Caco-2 (cell line): ENCODE results near the gene TRPM2. TPM values are rescaled to one million over a fixed set of nuclear protein-coding genes. Genes with fewer than 3 reads are reported as not detected.
A peak's percentile ranks its signal among the peaks of the same experiment; 100 is the strongest.

Experiments
- BruUV-seq: library from RNA; stranded (reverse); fragments of 400-500 nt; replicated peaks from 2 replicates; lab custom pipeline; 2021; lab: Mats Ljungman, UMichigan
- CTCF ChIA-PET: fragments of 300-600 bp; sonication (Branson Sonifier 250); formaldehyde crosslinking; loops from one replicate; lab custom pipeline; 2022; ENCODE audit warnings: antibody characterized with exemption; lab: Charles Lee
- POLR2A ChIA-PET: fragments of 300-600 bp; sonication (Branson Sonifier 250); formaldehyde crosslinking; loops from one replicate; lab custom pipeline; 2022; ENCODE audit warnings: antibody characterized with exemption; lab: Charles Lee
- DNase-seq, 2 experiments: peaks; one replicate each; pipeline versions ENCODE4 v3.0.0 to v3.0.0-alpha.2; 2020 to 2022
- H3K27me3 ChIP-seq: replicated peaks from 2 replicates; pipeline ENCODE4 v1.6.0; 2011; ENCODE audit warnings: low read length; ENCODE audit not compliant: control insufficient read depth, insufficient read depth
- H3K36me3 ChIP-seq: 2 replicates; pipeline ENCODE4 v1.5.1; 2011; ENCODE audit warnings: low read length; ENCODE audit not compliant: control insufficient read depth, insufficient read depth
- H3K4me1 ChIP-seq: fragments of 250-450 bp; sonication (Bioruptor Pico); 2 replicates; pipeline ENCODE4 v1.5.1; 2020; ENCODE audit warnings: mild to moderate bottlenecking
- H3K4me3 ChIP-seq: 2 replicates; pipeline ENCODE4 v1.5.1; 2011; ENCODE audit warnings: low read depth, mild to moderate bottlenecking, control low read depth, low read length
- H3K9me3 ChIP-seq: fragments of 250-450 bp; sonication (Bioruptor Pico); 2 replicates; pipeline ENCODE4 v1.5.1; 2020; ENCODE audit warnings: mild to moderate bottlenecking, moderate library complexity
- H3K27ac Mint-ChIP-seq: one replicate; pipeline ENCODE4 v1.8.0; 2022; ENCODE audit warnings: mixed read lengths; ENCODE audit not compliant: unreplicated experiment
- H3K27me3 Mint-ChIP-seq: one replicate; pipeline ENCODE4 v1.8.0; 2022; ENCODE audit warnings: mixed read lengths; ENCODE audit not compliant: insufficient read depth, unreplicated experiment
- H3K36me3 Mint-ChIP-seq: one replicate; pipeline ENCODE4 v1.8.0; 2022; ENCODE audit warnings: mild to moderate bottlenecking, mixed read lengths; ENCODE audit not compliant: insufficient read depth, unreplicated experiment
- H3K4me1 Mint-ChIP-seq: one replicate; pipeline ENCODE4 v1.8.0; 2022; ENCODE audit warnings: low read depth, mixed read lengths; ENCODE audit not compliant: unreplicated experiment
- H3K4me3 Mint-ChIP-seq: one replicate; pipeline ENCODE4 v1.8.0; 2022; ENCODE audit warnings: mild to moderate bottlenecking, moderate library complexity, mixed read lengths; ENCODE audit not compliant: unreplicated experiment
- H3K9me3 Mint-ChIP-seq: one replicate; pipeline ENCODE4 v1.8.0; 2022; ENCODE audit warnings: mixed read lengths; ENCODE audit not compliant: unreplicated experiment
- CTCF ChIP-seq, 2 experiments: fragments of 200-600 bp in 1 of 2; IDR thresholded peaks; 1 replicate in 1 of 2; 2 replicates in 1 of 2; pipeline versions ENCODE4 v1.5.1 to v1.8.0; 2011 to 2022; ENCODE audit warnings: antibody characterized with exemption in 1 of 2, control low read depth in 1 of 2, inconsistent platforms in 1 of 2, low read depth in 1 of 2, low read length in 1 of 2, mild to moderate bottlenecking in 1 of 2, moderate library complexity in 1 of 2; ENCODE audit not compliant: insufficient read depth in 1 of 2, severe bottlenecking in 1 of 2, unreplicated experiment in 1 of 2
- intact Hi-C: fragments of 100-400 bp; cut with micrococcal nuclease; formaldehyde crosslinking; loops from one replicate; pipeline ENCODE4 v1.10.0; 2022; ENCODE audit not compliant: unreplicated experiment
- total RNA-seq: library from RNA; stranded (reverse); gene quantifications from 2 replicates; pipeline ENCODE4 v1.2.3, GENCODE V29; 2022

TRPM2 gene
- total RNA-seq, 1 experiment from 2014 or later, result 0.20 TPM

GRCh38 chr21:44439211-44439600 lies 85.8 kb downstream of the TRPM2 start:
- no TSS peak for BruUV-seq
- no peaks in the 10 kb centered on the region for H3K36me3 Mint-ChIP-seq
- no peak overlapping the region for H3K4me3 Mint-ChIP-seq
- POLR2A ChIA-PET, result no interaction called here
- intact Hi-C loops, result no loop called here
- peak in 1 of 2 experiments; percentile 17 for DNase-seq
- no peaks in the 10 kb centered on the region for H3K27me3 Mint-ChIP-seq
- no peaks in the 10 kb centered on the region for H3K36me3 ChIP-seq
- no peaks in the 10 kb centered on the region for H3K4me1 ChIP-seq
- H3K4me1 Mint-ChIP-seq, result no peaks in the 10 kb centered on the region
- H3K4me3 ChIP-seq, result no peak overlapping the region
- no peak overlapping the region for H3K27ac Mint-ChIP-seq
- CTCF ChIA-PET, result no interaction called here
- H3K9me3 ChIP-seq, result no peaks in the 10 kb centered on the region
- peak in 1 of 2 experiments; percentile 27 for TF ChIP-seq CTCF (IDR thresholded peaks at IDR 0.05; ENCODE audit: insufficient read depth in 1 of 2, low read depth in 1 of 2, low read length in 1 of 2, severe bottlenecking in 1 of 2, unreplicated experiment in 1 of 2)
- H3K27me3 ChIP-seq, result no peaks in the 10 kb centered on the region
- H3K9me3 Mint-ChIP-seq, result no peaks in the 10 kb centered on the region

- Histone ChIP-seq H3K4me1 (no peaks in the 10 kb centered on the region), H3K4me3 (no peak overlapping the region), H3K27me3 (no peaks in the 10 kb centered on the region), H3K36me3 (no peaks in the 10 kb centered on the region), H3K9me3 (no peaks in the 10 kb centered on the region)
- intact Hi-C loops, result no loop called here
- Mint-ChIP-seq H3K27me3 (no peaks in the 10 kb centered on the region), H3K4me1 (no peaks in the 10 kb centered on the region), H3K9me3 (no peaks in the 10 kb centered on the region), H3K36me3 (no peaks in the 10 kb centered on the region), H3K4me3 (no peak overlapping the region), H3K27ac (no peak overlapping the region)
- no TSS peak for BruUV-seq
- POLR2A ChIA-PET, result no interaction called here
- TF ChIP-seq CTCF (IDR thresholded peaks at IDR 0.05; ENCODE audit: insufficient read depth in 1 of 2, low read depth in 1 of 2, low read length in 1 of 2, severe bottlenecking in 1 of 2, unreplicated experiment in 1 of 2), result no peak
- DNase-seq, result peak in 1 of 2 experiments; percentile 21
- CTCF ChIA-PET, result interaction anchor here (0.9 kb wide), 1 partner anchor 10 kb away, joined by 7 read pairs; no protein-coding TSS in a partner anchor
Observed at GRCh38 chr21:44440241-44441040, 87.0 kb downstream of the TRPM2 start.

- no TSS peak for BruUV-seq
- no peaks in the 10 kb centered on the region for H3K4me1 Mint-ChIP-seq
- CTCF ChIA-PET, result no interaction called here
- H3K36me3 ChIP-seq, result no peaks in the 10 kb centered on the region
- no peaks in the 10 kb centered on the region for H3K27me3 Mint-ChIP-seq
- H3K27me3 ChIP-seq, result no peaks in the 10 kb centered on the region
- H3K9me3 Mint-ChIP-seq, result no peaks in the 10 kb centered on the region
- no peak overlapping the region for H3K27ac Mint-ChIP-seq
- peak in 1 of 2 experiments; percentile 25 for DNase-seq
- no peak overlapping the region for H3K4me3 ChIP-seq
- POLR2A ChIA-PET, result no interaction called here
- no peak for TF ChIP-seq CTCF (IDR thresholded peaks at IDR 0.05; ENCODE audit: insufficient read depth in 1 of 2, low read depth in 1 of 2, low read length in 1 of 2, severe bottlenecking in 1 of 2, unreplicated experiment in 1 of 2)
- no peaks in the 10 kb centered on the region for H3K9me3 ChIP-seq
- no peak overlapping the region for H3K4me3 Mint-ChIP-seq
- H3K36me3 Mint-ChIP-seq, result no peaks in the 10 kb centered on the region
- intact Hi-C loops, result no loop called here
- no peaks in the 10 kb centered on the region for H3K4me1 ChIP-seq
Observed at GRCh38 chr21:44441041-44441400, 87.6 kb downstream of the TRPM2 start.
